Endothelial cell of umbilical vein (primary cell): ENCODE data around the gene BTG2. TPM values are rescaled to one million over a fixed set of nuclear protein-coding genes. Genes with fewer than 3 reads are reported as not detected.

Source experiments
- BruUV-seq: library from RNA; stranded (reverse); fragments of 400-500 nt; replicated peaks from 2 replicates; lab custom pipeline; 2021; lab: Mats Ljungman, UMichigan
- CTCF ChIA-PET: fragments of 300-600, 350-600 bp; sonication (Branson Sonifier 250); formaldehyde crosslinking; loops from one replicate; lab custom pipeline; 2021; ENCODE audit warnings: antibody characterized with exemption, inconsistent platforms; lab: Charles Lee
- POLR2A ChIA-PET: fragments of 300-600, 350-600 bp; sonication (Branson Sonifier 250); formaldehyde crosslinking; loops from one replicate; lab custom pipeline; 2021; ENCODE audit warnings: antibody characterized with exemption, inconsistent platforms; lab: Charles Lee
- DNase-seq: peaks from one replicate; pipeline ENCODE4 v3.0.0-alpha.2; 2011; ENCODE audit warnings: low read depth, low spot score
- FAIRE-seq: peaks from 2 replicates; lab custom pipeline; 2011; peaks lifted over from hg19 to GRCh38; lab: Jason Lieb, UNC
- H2AFZ ChIP-seq: 2 replicates; pipeline ENCODE4 v1.6.0; 2012; ENCODE audit warnings: low read depth, low read length, control low read depth, inconsistent platforms
- H3K27ac ChIP-seq: 2 replicates; pipeline ENCODE4 v1.5.1; 2011; ENCODE audit warnings: low read depth, mild to moderate bottlenecking, control low read depth, low read length, moderate library complexity; ENCODE audit not compliant: insufficient read depth
- H3K27me3 ChIP-seq, 2 experiments: 2 replicates each; pipeline versions ENCODE4 v1.6.0 to v1.6.1; 2011; ENCODE audit warnings: low read length in 2 of 2, mixed read lengths in 1 of 2; ENCODE audit not compliant: control insufficient read depth in 2 of 2, insufficient read depth in 2 of 2
- H3K36me3 ChIP-seq, 2 experiments: 2 replicates in 1 of 2; 3 replicates in 1 of 2; pipeline ENCODE4 v1.5.1; 2011; ENCODE audit warnings: low read length in 2 of 2, mild to moderate bottlenecking in 1 of 2, moderate library complexity in 1 of 2; ENCODE audit not compliant: control insufficient read depth in 2 of 2, insufficient read depth in 2 of 2; ENCODE audit errors: extremely low read depth in 1 of 2
- H3K4me1 ChIP-seq: 3 replicates; pipeline ENCODE4 v1.5.1; 2011; ENCODE audit warnings: mild to moderate bottlenecking, low read length; ENCODE audit not compliant: control insufficient read depth, insufficient read depth; ENCODE audit errors: extremely low read depth
- H3K4me2 ChIP-seq: 2 replicates; pipeline ENCODE4 v1.6.1; 2011; ENCODE audit warnings: low read length, control low read depth, mixed read lengths; ENCODE audit not compliant: insufficient read depth
- H3K4me3 ChIP-seq, 3 experiments: fragments of 200-600 bp in 1 of 3; sonication (generic), shearing (Covaris generic) in 1 of 3; replicated peaks in 1 of 3; 2 replicates each; pipeline ENCODE4 v1.5.1; 2011 to 2016; ENCODE audit warnings: control low read depth in 3 of 3, low read length in 3 of 3, mild to moderate bottlenecking in 2 of 3, inconsistent platforms in 1 of 3, low read depth in 1 of 3, moderate library complexity in 1 of 3; ENCODE audit not compliant: insufficient read depth in 1 of 3
- H3K79me2 ChIP-seq: 2 replicates; pipeline ENCODE4 v1.6.0; 2012; ENCODE audit warnings: low read length, inconsistent platforms; ENCODE audit not compliant: control insufficient read depth, insufficient read depth
- H3K9ac ChIP-seq: replicated peaks from 2 replicates; pipeline ENCODE3; 2011; ENCODE audit warnings: low read length, control low read depth; ENCODE audit not compliant: insufficient read depth; ENCODE audit errors: extremely low read depth
- H3K9me1 ChIP-seq: replicated peaks from 3 replicates; pipeline ENCODE4 v1.6.0; 2011; ENCODE audit warnings: mild to moderate bottlenecking, low read length; ENCODE audit not compliant: control insufficient read depth, insufficient read depth; ENCODE audit errors: extremely low read depth
- H3K9me3 ChIP-seq: replicated peaks from 2 replicates; pipeline ENCODE4 v1.5.1; 2012; ENCODE audit warnings: low read length, inconsistent platforms; ENCODE audit not compliant: control insufficient read depth, insufficient read depth
- H4K20me1 ChIP-seq: replicated peaks from 2 replicates; pipeline ENCODE3; 2011; ENCODE audit warnings: mild to moderate bottlenecking, low read length; ENCODE audit not compliant: control insufficient read depth, insufficient read depth; ENCODE audit errors: extremely low read depth
- EZH2 ChIP-seq: IDR thresholded peaks from 2 replicates; pipeline ENCODE4 v1.6.1; 2012; ENCODE audit warnings: borderline replicate concordance, low read depth, mild to moderate bottlenecking, moderate library complexity, low read length, inconsistent platforms; ENCODE audit not compliant: severe bottlenecking
- FOS ChIP-seq: IDR thresholded peaks from 2 replicates; pipeline ENCODE4 v1.6.1; 2011; ENCODE audit warnings: mild to moderate bottlenecking, low read length, moderate library complexity, borderline replicate concordance; ENCODE audit not compliant: insufficient read depth
- GATA2 ChIP-seq: IDR thresholded peaks from 2 replicates; pipeline ENCODE4 v1.7.0; 2011; ENCODE audit warnings: low read depth, mild to moderate bottlenecking, moderate library complexity, mixed read lengths, low read length; ENCODE audit not compliant: insufficient read length, insufficient read depth
- JUN ChIP-seq: IDR thresholded peaks from 2 replicates; pipeline ENCODE4 v1.6.1; 2011; ENCODE audit warnings: borderline replicate concordance, low read depth; ENCODE audit not compliant: insufficient read length, insufficient read depth
- MYC ChIP-seq: IDR thresholded peaks from one replicate; pipeline ENCODE4 v1.6.1; 2011; ENCODE audit warnings: mild to moderate bottlenecking, low read depth, low read length
- POLR2A ChIP-seq: IDR thresholded peaks from 2 replicates; pipeline ENCODE4 v1.6.1; 2012; ENCODE audit warnings: low read depth, mild to moderate bottlenecking, control low read depth, low read length
- dilution Hi-C: fragments of 300-500 bp; cut with MboI; formaldehyde crosslinking; loops from one replicate; pipeline ENCODE4 v1.15.0; 2019; ENCODE audit warnings: low sequenced_read_pairs; ENCODE audit not compliant: extremely low pct_ligation_motif_present
- intact Hi-C: fragments of 100-400 bp; cut with micrococcal nuclease; formaldehyde crosslinking; loops from one replicate; pipeline ENCODE4 v1.10.0; 2022
- polyA plus RNA-seq, 4 experiments: library from polyadenylated mRNA; depleted of rRNA in 3 of 4; stranded (reverse) in 3 of 4; unstranded in 1 of 4; fragments of >200 nt; gene quantifications; 2 replicates each; pipeline versions ENCODE4 v1.2.1 to v1.2.3, GENCODE V29; 2011 to 2012; ENCODE audit warnings: missing spikeins in 1 of 4
- total RNA-seq: library from RNA; stranded (reverse); gene quantifications from 2 replicates; pipeline ENCODE4 v1.2.3, GENCODE V29; 2021
- TF ChIP-seq, protein P1 (sequence below), 2 donors: IDR thresholded peaks; 1 replicate in 1 of 2; 2 replicates in 1 of 2; pipeline ENCODE4 v1.5.1; 2011; ENCODE audit warnings: low read length in 2 of 2, mild to moderate bottlenecking in 2 of 2, moderate library complexity in 2 of 2, control low read depth in 1 of 2, inconsistent platforms in 1 of 2, low read depth in 1 of 2; ENCODE audit not compliant: insufficient read depth in 1 of 2; ENCODE audit errors: extremely low read depth in 1 of 2

The BTG2 gene
- total and polyA plus RNA-seq, 2 donors (not counting 3 experiments of a cell fraction or from before 2014, with no cell fraction given): 35.6 to 50.1 TPM

DNA sequence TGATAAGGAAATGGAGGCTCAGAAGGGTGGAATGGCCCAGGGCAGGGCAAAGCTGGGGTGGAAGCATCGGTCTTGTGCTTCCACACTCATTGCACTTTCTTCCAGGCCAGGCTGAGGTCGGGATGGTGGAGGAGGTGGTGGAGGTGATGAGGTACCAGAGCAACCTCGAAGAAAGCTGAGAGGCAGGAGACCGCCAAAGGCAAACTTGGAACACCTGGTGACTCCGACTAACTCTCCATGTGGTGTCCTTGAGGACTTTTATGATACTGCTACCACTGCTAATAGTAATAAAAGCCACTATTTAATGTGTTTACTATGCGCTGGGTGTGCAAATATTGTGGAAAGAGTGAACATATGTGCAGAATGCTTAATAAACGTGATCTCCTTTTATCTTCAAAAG lies 16.9 kb upstream of the BTG2 start:
- no peak for DNase-seq
- intact Hi-C loops: no loop called here
- Histone ChIP-seq H3K9me1 (no peaks in the 10 kb centered on the region), H3K27ac (no peak overlapping the region), H2AFZ (no peak overlapping the region), H3K4me3 (no peak overlapping the region), H3K79me2 (no peaks in the 10 kb centered on the region), H3K4me1 (peaks cover 15% of the 10 kb centered on the region), H4K20me1 (no peaks in the 10 kb centered on the region), H3K27me3 (peaks cover 2 to 7% of the 10 kb centered on the region in 2 experiments), H3K9me3 (no peaks in the 10 kb centered on the region), H3K4me2 (no peak overlapping the region), H3K9ac (no peak overlapping the region), H3K36me3 (no peaks in the 10 kb centered on the region)
- TF ChIP-seq MYC (no peak), JUN (no peak), POLR2A (no peak), EZH2 (no peak), GATA2 (no peak), FOS (no peak)
- TF ChIP-seq, protein P1, sequence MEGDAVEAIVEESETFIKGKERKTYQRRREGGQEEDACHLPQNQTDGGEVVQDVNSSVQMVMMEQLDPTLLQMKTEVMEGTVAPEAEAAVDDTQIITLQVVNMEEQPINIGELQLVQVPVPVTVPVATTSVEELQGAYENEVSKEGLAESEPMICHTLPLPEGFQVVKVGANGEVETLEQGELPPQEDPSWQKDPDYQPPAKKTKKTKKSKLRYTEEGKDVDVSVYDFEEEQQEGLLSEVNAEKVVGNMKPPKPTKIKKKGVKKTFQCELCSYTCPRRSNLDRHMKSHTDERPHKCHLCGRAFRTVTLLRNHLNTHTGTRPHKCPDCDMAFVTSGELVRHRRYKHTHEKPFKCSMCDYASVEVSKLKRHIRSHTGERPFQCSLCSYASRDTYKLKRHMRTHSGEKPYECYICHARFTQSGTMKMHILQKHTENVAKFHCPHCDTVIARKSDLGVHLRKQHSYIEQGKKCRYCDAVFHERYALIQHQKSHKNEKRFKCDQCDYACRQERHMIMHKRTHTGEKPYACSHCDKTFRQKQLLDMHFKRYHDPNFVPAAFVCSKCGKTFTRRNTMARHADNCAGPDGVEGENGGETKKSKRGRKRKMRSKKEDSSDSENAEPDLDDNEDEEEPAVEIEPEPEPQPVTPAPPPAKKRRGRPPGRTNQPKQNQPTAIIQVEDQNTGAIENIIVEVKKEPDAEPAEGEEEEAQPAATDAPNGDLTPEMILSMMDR (IDR thresholded peaks at IDR 0.05; ENCODE audit: extremely low read depth in 1 of 2, insufficient read depth in 1 of 2, low read depth in 1 of 2, low read length in 2 of 2): no peak
- dilution Hi-C loops: no loop called here
- CTCF ChIA-PET: interaction anchor here (1.3 to 11.1 kb wide), 3 partner anchors 16 to 33 kb away, joined by 3 to 91 read pairs (median 3); no protein-coding TSS in a partner anchor
- FAIRE-seq: no peak
- no TSS peak for BruUV-seq
- POLR2A ChIA-PET: interaction anchor here (0.6 kb wide), 1 partner anchor 17 kb away, joined by 9 read pairs; no protein-coding TSS in a partner anchor
